Activated B cell treated with CpG ODN at 0.5 μM for 24 hours (primary cell): ENCODE data around the gene CEACAM16. TPM values are rescaled to one million over a fixed set of nuclear protein-coding genes. Genes with fewer than 3 reads are reported as not detected.

Experiments
- ATAC-seq: fragments of 200-7000 bp; cut with Tn5 transposase; one replicate; pipeline ENCODE4 v1.10.0; 2021; ENCODE audit warnings: low read depth, mild to moderate bottlenecking, moderate library complexity
- CTCF ChIA-PET: fragments of 350-600 bp; sonication (Branson Sonifier 250); formaldehyde crosslinking; loops from one replicate; lab custom pipeline; 2021; ENCODE audit warnings: antibody characterized with exemption; lab: Charles Lee
- POLR2A ChIA-PET: fragments of 350-600 bp; sonication (Branson Sonifier 250); formaldehyde crosslinking; loops from one replicate; lab custom pipeline; 2021; ENCODE audit warnings: antibody characterized with exemption; lab: Charles Lee
- DNase-seq: peaks from one replicate; pipeline ENCODE4 v3.0.0; 2022
- H3K27ac Mint-ChIP-seq: one replicate; pipeline ENCODE4 v1.8.0; 2020; ENCODE audit warnings: mixed read lengths
- H3K27me3 Mint-ChIP-seq: one replicate; pipeline ENCODE4 v1.8.0; 2021; ENCODE audit warnings: mixed read lengths
- H3K36me3 Mint-ChIP-seq: one replicate; pipeline ENCODE4 v1.8.0; 2021; ENCODE audit warnings: low read depth, mixed read lengths
- H3K4me1 Mint-ChIP-seq: one replicate; pipeline ENCODE4 v1.8.0; 2021; ENCODE audit warnings: mixed read lengths
- H3K4me3 Mint-ChIP-seq: one replicate; pipeline ENCODE4 v1.8.0; 2020; ENCODE audit warnings: mild to moderate bottlenecking, mixed read lengths
- H3K9me3 Mint-ChIP-seq: one replicate; pipeline ENCODE4 v1.8.0; 2020; ENCODE audit warnings: mixed read lengths
- CTCF ChIP-seq: fragments of 200-600 bp; IDR thresholded peaks from one replicate; pipeline ENCODE4 v1.8.0; 2022; ENCODE audit warnings: antibody characterized with exemption, mild to moderate bottlenecking
- intact Hi-C: fragments of 100-400 bp; cut with micrococcal nuclease; formaldehyde crosslinking; loops from one replicate; pipeline ENCODE4 v1.15.1; 2024
- total RNA-seq: library from RNA; stranded (reverse); gene quantifications from 2 replicates; pipeline ENCODE4 v1.2.3, GENCODE V29; 2022

The CEACAM16 gene
- total RNA-seq, 1 donor from 2014 or later: not detected

GRCh38 chr19:44725684-44726083 is 26.7 kb downstream of the CEACAM16 start:
- no peaks in the 10 kb centered on the region for H3K9me3 Mint-ChIP-seq
- ChIA-PET POLR2A (interaction anchor here (0.6 to 5.2 kb wide), 7 partner anchors 17 to 551 kb away, joined by 5 to 89 read pairs (median 7); no protein-coding TSS in a partner anchor), CTCF (interaction anchor here (1.3 to 11.5 kb wide), 4 partner anchors 41 to 71 kb away, joined by 3 to 359 read pairs (median 16); no protein-coding TSS in a partner anchor)
- TF ChIP-seq CTCF: no peak
- no peak overlapping the region for H3K4me3 Mint-ChIP-seq
- H3K36me3 Mint-ChIP-seq: no peaks in the 10 kb centered on the region
- ATAC-seq (no peak), DNase-seq (no peak)
- intact Hi-C loops: loop anchor here (2.0 kb wide), 1 partner anchor 177 kb away; no protein-coding TSS in a partner anchor
- no peak overlapping the region for H3K27ac Mint-ChIP-seq
- H3K4me1 Mint-ChIP-seq: peaks cover 51% of the 10 kb centered on the region
- H3K27me3 Mint-ChIP-seq: peaks cover 3% of the 10 kb centered on the region

GRCh38 chr19:44726465-44726864 is 27.5 kb downstream of the CEACAM16 start:
- H3K4me1 Mint-ChIP-seq: peaks cover 51% of the 10 kb centered on the region
- H3K27ac Mint-ChIP-seq: no peak overlapping the region
- no peak overlapping the region for H3K4me3 Mint-ChIP-seq
- H3K36me3 Mint-ChIP-seq: no peaks in the 10 kb centered on the region
- DNase-seq (no peak), ATAC-seq (no peak)
- TF ChIP-seq CTCF: no peak
- ChIA-PET POLR2A (interaction anchor here (0.7 to 4.6 kb wide), 4 partner anchors 27 to 50 kb away, joined by 5 to 52 read pairs (median 10); no protein-coding TSS in a partner anchor), CTCF (interaction anchor here (0.6 to 11.5 kb wide), 2 partner anchors 46 to 224 kb away, joined by 3 to 359 read pairs; no protein-coding TSS in a partner anchor)
- intact Hi-C loops: no loop called here
- peaks cover 3% of the 10 kb centered on the region for H3K27me3 Mint-ChIP-seq
- no peaks in the 10 kb centered on the region for H3K9me3 Mint-ChIP-seq

- ATAC-seq: no peak
Observed at GRCh38 chr19:44728178-44728577, 29.2 kb downstream of the CEACAM16 start.

GRCh38 chr19:44729516-44730033 is 30.6 kb downstream of the CEACAM16 start:
- Mint-ChIP-seq H3K27ac (no peak overlapping the region), H3K9me3 (no peaks in the 10 kb centered on the region), H3K4me3 (no peak overlapping the region), H3K27me3 (peaks cover 3% of the 10 kb centered on the region), H3K36me3 (no peaks in the 10 kb centered on the region), H3K4me1 (peaks cover 29% of the 10 kb centered on the region)
- ATAC-seq (peak; percentile 75), DNase-seq (no peak)
- intact Hi-C loops: no loop called here
- POLR2A ChIA-PET: interaction anchor here (0.6 to 2.6 kb wide), 6 partner anchors 12 to 176 kb away, joined by 3 to 23 read pairs (median 4); partner anchors contain the start of gene APOE
- CTCF ChIA-PET: interaction anchor here (0.9 to 11.5 kb wide), 2 partner anchors 20 to 43 kb away, joined by 3 to 359 read pairs; no protein-coding TSS in a partner anchor
- TF ChIP-seq CTCF: no peak

More at GRCh38 chr19:44728178-44728577, 29.2 kb downstream of the CEACAM16 start:
- Mint-ChIP-seq H3K27me3 (peaks cover 3% of the 10 kb centered on the region), H3K4me3 (no peak overlapping the region), H3K4me1 (peaks cover 42% of the 10 kb centered on the region), H3K27ac (no peak overlapping the region), H3K36me3 (no peaks in the 10 kb centered on the region), H3K9me3 (no peaks in the 10 kb centered on the region)
- CTCF ChIA-PET: interaction anchor here (1.1 to 11.5 kb wide), 3 partner anchors 25 to 74 kb away, joined by 3 to 359 read pairs (median 5); no protein-coding TSS in a partner anchor
- no peak for DNase-seq
- no peak for TF ChIP-seq CTCF
- intact Hi-C loops: no loop called here
- POLR2A ChIA-PET: interaction anchor here (0.6 to 2.6 kb wide), 8 partner anchors 8 to 857 kb away, joined by 3 to 23 read pairs (median 4); partner anchors contain the start of gene OPA3

GRCh38 chr19:44731081-44731480 is 32.1 kb downstream of the CEACAM16 start:
- peaks cover 3% of the 10 kb centered on the region for H3K27me3 Mint-ChIP-seq
- H3K27ac Mint-ChIP-seq: no peak overlapping the region
- no peak for TF ChIP-seq CTCF
- CTCF ChIA-PET: no interaction called here
- ATAC-seq (no peak), DNase-seq (no peak)
- POLR2A ChIA-PET: interaction anchor here (1.0 to 1.1 kb wide), 2 partner anchors 18 to 39 kb away, joined by 3 read pairs; no protein-coding TSS in a partner anchor
- peaks cover 25% of the 10 kb centered on the region for H3K4me1 Mint-ChIP-seq
- no peak overlapping the region for H3K4me3 Mint-ChIP-seq
- H3K9me3 Mint-ChIP-seq: no peaks in the 10 kb centered on the region
- intact Hi-C loops: no loop called here
- no peaks in the 10 kb centered on the region for H3K36me3 Mint-ChIP-seq
